ENCODE measurements around the gene SOX2. TPM values are rescaled to one million over a fixed set of nuclear protein-coding genes. Genes with fewer than 3 reads are reported as not detected.

Gene SOX2
- total and polyA plus RNA-seq, 8 donors = 4.1 to 26.9 (median 9.8) TPM; not detected in 1

DNA sequence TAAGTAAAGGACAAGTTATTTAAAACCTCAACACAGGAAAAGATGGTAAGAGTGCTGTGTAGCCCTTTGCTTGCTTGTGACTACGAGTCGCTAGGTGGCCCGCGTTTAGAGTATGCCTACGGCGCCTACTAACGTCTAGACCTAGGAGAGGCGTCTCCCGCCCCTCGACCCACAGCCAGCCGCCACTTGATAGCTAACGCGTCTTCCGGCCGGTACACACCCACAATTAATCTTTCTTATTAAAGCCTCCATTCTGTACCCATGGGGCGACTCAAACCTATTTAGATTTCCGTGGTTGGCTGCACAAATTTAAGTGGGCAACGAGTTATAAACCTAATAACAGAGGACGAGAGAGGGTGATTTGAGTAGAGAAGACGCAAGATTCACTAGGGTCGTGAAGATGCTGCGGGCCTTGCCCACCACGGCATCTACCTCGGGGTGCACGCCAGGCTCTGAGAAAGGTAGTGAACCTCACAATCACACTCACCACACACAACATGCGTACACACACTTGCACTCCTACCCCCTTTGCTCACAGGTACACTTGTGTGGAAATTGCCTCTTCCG is 12.0 kb downstream of the SOX2 start:
- H3K9me3 ChIP-seq = no peaks in the 10 kb centered on the region
- H3K27ac ChIP-seq = no peak overlapping the region
- TF ChIP-seq POLR2A (IDR thresholded peaks at IDR 0.05) (no peak), POLR2AphosphoS5 (IDR thresholded peaks at IDR 0.05) (no peak), EP300 (IDR thresholded peaks at IDR 0.05) (no peak)
- TF ChIP-seq, protein P1, sequence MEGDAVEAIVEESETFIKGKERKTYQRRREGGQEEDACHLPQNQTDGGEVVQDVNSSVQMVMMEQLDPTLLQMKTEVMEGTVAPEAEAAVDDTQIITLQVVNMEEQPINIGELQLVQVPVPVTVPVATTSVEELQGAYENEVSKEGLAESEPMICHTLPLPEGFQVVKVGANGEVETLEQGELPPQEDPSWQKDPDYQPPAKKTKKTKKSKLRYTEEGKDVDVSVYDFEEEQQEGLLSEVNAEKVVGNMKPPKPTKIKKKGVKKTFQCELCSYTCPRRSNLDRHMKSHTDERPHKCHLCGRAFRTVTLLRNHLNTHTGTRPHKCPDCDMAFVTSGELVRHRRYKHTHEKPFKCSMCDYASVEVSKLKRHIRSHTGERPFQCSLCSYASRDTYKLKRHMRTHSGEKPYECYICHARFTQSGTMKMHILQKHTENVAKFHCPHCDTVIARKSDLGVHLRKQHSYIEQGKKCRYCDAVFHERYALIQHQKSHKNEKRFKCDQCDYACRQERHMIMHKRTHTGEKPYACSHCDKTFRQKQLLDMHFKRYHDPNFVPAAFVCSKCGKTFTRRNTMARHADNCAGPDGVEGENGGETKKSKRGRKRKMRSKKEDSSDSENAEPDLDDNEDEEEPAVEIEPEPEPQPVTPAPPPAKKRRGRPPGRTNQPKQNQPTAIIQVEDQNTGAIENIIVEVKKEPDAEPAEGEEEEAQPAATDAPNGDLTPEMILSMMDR (IDR thresholded peaks at IDR 0.05) = no peak
- no peaks in the 10 kb centered on the region for H3K36me3 ChIP-seq
- H3K4me3 ChIP-seq = no peak overlapping the region
- peak in 1 of 2 donors; percentile 15 for DNase-seq
- intact Hi-C loops (cut with DNase I; ENCODE audit: low total_unique reads) = no loop called here
- peaks cover 10 to 100% (median 77%) of the 10 kb centered on the region in 3 donors for H3K27me3 ChIP-seq
- peaks cover 0 to 52% (median 31%) of the 10 kb centered on the region in 4 donors for H3K4me1 ChIP-seq
- WGBS, 5 donors = 28 to 70% (median 51%) methylated on average over 27 of the region's 27 CpGs

DNA sequence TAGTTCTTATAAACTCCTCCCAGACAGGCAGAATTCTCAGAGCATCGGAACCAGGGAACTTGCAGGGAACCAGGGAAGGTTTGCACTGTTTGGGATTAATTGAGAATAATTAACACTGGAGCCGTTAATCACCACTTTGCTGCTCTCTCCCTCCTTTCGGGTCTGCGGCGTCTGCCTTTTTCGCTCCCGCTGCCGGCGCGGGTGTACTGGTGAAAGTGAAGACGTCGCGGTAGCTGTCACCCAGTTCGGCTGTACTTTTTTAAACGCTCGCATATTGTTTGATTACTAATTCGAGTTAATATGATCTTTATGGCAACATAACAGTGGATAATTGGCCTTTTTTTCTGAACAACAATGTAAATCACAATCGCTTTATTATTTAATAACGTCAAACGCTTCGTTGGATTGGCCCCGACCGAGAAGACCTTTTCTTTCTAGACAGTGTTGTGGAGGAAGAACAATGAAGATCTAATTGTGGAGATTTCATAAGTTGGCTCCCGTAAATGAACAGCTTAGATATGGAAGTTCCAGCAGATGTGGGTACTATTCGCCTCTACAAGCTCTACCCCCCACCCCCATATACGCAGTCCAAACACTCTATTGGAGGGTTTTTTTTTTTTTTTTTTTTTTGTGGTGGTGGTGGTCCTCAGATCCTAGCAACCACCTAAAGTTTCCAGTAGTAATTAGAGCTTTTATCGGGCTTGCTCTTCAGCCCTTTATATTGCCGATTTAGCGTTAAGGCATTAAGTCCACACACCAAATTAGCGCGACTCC is 12.7 kb downstream of the SOX2 start:
- peaks cover 0 to 53% (median 32%) of the 10 kb centered on the region in 4 donors for H3K4me1 ChIP-seq
- TF ChIP-seq POLR2AphosphoS5 (IDR thresholded peaks at IDR 0.05) (no peak), POLR2A (IDR thresholded peaks at IDR 0.05) (no peak), EP300 (IDR thresholded peaks at IDR 0.05) (no peak)
- TF ChIP-seq, protein P1 (IDR thresholded peaks at IDR 0.05) = no peak
- H3K9me3 ChIP-seq = no peaks in the 10 kb centered on the region
- no peak overlapping the region for H3K27ac ChIP-seq
- no peak overlapping the region for H3K4me3 ChIP-seq
- peaks cover 7 to 100% (median 77%) of the 10 kb centered on the region in 3 donors for H3K27me3 ChIP-seq
- intact Hi-C loops (cut with DNase I; ENCODE audit: low total_unique reads) = no loop called here
- no peaks in the 10 kb centered on the region for H3K36me3 ChIP-seq
- 37 to 68% (median 61%) methylated on average over 31 of the region's 31 CpGs for WGBS, 5 donors
- peak in 1 of 2 donors; percentile 10 for DNase-seq

DNA sequence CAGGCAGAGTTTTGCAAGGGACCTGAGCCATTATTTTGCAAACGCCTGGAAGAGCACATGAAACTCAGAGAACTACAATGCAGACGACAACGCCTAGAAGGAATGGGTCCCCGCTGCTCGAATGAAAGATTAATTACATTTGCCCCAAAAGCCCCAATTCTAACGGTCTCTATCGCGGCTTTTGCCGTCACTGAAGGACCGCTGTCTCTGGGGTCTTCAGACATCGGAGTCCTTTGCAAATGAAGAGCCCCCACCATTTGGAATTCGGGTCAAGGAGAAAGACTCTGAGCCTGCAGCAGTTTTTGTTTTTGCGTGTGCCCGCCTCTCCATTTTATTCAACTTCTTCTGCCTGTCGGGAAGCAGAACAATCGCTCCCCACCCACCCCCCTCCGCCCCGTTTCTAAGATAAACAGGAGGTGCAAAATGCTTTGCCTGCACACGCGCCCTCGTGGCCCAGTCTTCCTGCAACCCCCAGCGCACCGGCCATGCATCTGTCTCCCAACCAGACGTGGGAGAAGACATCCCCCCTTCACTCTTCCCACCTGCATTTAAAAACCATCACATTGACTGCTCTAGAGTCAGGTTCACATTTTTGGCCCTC is 13.5 kb downstream of the SOX2 start:
- Histone ChIP-seq H3K4me1 (peaks cover 0 to 51% (median 28%) of the 10 kb centered on the region in 4 donors), H3K36me3 (no peaks in the 10 kb centered on the region), H3K27ac (no peak overlapping the region), H3K9me3 (no peaks in the 10 kb centered on the region), H3K4me3 (no peak overlapping the region), H3K27me3 (peaks cover 4 to 100% (median 72%) of the 10 kb centered on the region in 3 donors)
- no peak for TF ChIP-seq POLR2AphosphoS5 (IDR thresholded peaks at IDR 0.05)
- peak in 1 of 2 donors; percentile 28 for DNase-seq
- intact Hi-C loops (cut with DNase I; ENCODE audit: low total_unique reads) = no loop called here
- 34 to 66% (median 61%) methylated on average over 24 of the region's 24 CpGs for WGBS, 5 donors

DNA sequence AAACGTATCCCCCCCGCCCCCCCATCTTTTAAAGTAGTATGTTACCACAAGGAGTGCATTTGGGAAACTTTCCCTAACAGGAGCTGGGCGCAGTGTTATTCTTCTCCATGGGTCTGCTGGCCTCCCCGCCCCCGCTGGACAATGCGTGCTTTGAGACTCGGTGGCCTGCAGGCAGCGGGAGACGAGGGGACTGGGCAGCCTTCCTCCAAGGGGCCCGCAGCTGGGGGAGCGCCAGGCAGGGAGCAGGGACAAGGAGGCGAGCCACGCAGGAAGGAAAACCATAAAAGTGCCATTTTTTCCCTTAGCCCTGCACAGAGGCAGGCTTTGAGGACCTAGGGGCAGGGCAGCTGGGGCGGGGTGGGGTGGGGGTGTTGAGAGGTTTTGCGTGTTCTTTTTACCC is 14.1 kb downstream of the SOX2 start:
- no peak overlapping the region for H3K27ac ChIP-seq
- WGBS, 5 donors = 27 to 62% (median 52%) methylated on average over 15 of the region's 15 CpGs
- H3K36me3 ChIP-seq = no peaks in the 10 kb centered on the region
- intact Hi-C loops (cut with DNase I; ENCODE audit: low total_unique reads) = no loop called here
- H3K9me3 ChIP-seq = no peaks in the 10 kb centered on the region
- peaks cover 0 to 45% (median 25%) of the 10 kb centered on the region in 4 donors for H3K4me1 ChIP-seq
- peaks cover 4 to 95% (median 68%) of the 10 kb centered on the region in 3 donors for H3K27me3 ChIP-seq
- TF ChIP-seq, protein P1 (IDR thresholded peaks at IDR 0.05) = no peak
- no peak for TF ChIP-seq EP300 (IDR thresholded peaks at IDR 0.05)
- no peak for TF ChIP-seq POLR2A (IDR thresholded peaks at IDR 0.05)
- TF ChIP-seq POLR2AphosphoS5 (IDR thresholded peaks at IDR 0.05) = no peak
- H3K4me3 ChIP-seq = peak overlapping the region in 1 of 4 donors; percentile 47
- DNase-seq = peak in 1 of 2 donors; percentile 64

Data from stomach (tissue), 9 donors.